Adrenal gland (tissue), 12 donors: ENCODE results near the gene MIPOL1. TPM values are rescaled to one million over a fixed set of nuclear protein-coding genes. Genes with fewer than 3 reads are reported as not detected.
"Not testable (repeated sequence)": the region's sequence is repeated elsewhere in the genome, so short reads cannot be mapped to it uniquely, and the experiment has no call there.

Experiments
- DNase-seq, 7 donors: peaks; one replicate each; pipeline ENCODE4 v3.0.0-alpha.2; 2019 to 2020
- H3K27ac ChIP-seq, 5 donors: fragments of 200-600 bp; sonication (generic) in 4 of 5; 1 replicate in 3 of 5; 2 replicates in 2 of 5; pipeline versions ENCODE4 v1.5.1 to v1.8.0; 2016 to 2020; ENCODE audit warnings: mild to moderate bottlenecking in 1 of 5
- H3K27me3 ChIP-seq: fragments of 200-600 bp; 2 replicates; pipeline ENCODE4 v1.8.0; 2021
- H3K36me3 ChIP-seq, 2 donors: fragments of 200-600 bp; replicated peaks in 1 of 2; 1 replicate in 1 of 2; 2 replicates in 1 of 2; pipeline versions ENCODE4 v1.5.1 to v1.8.0; 2018 to 2022
- H3K4me1 ChIP-seq, 2 donors: fragments of 200-600 bp; replicated peaks in 1 of 2; 1 replicate in 1 of 2; 2 replicates in 1 of 2; pipeline versions ENCODE4 v1.5.1 to v1.8.0; 2018 to 2021
- H3K4me3 ChIP-seq, 4 donors: fragments of 200-600 bp; sonication (generic) in 3 of 4; one replicate each; pipeline ENCODE4 v1.5.1; 2016 to 2018
- H3K9me3 ChIP-seq, 3 donors: fragments of 200-600 bp; sonication (generic) in 1 of 3; replicated peaks in 1 of 3; 1 replicate in 2 of 3; 2 replicates in 1 of 3; pipeline versions ENCODE4 v1.5.1 to v1.8.0; 2016 to 2021
- CTCF ChIP-seq, 6 experiments: fragments of 450-650 bp in 4 of 6; fragments of 200-600 bp in 2 of 6; sonication (generic) in 1 of 6; IDR thresholded peaks; 1 replicate in 5 of 6; 2 replicates in 1 of 6; pipeline versions ENCODE4 v1.5.1 to v1.8.0; 2016 to 2021; ENCODE audit warnings: antibody characterized with exemption in 6 of 6, mild to moderate bottlenecking in 2 of 6, moderate library complexity in 1 of 6
- POLR2A ChIP-seq, 2 donors: fragments of 450-650 bp; IDR thresholded peaks; one replicate each; pipeline ENCODE4 v1.6.1; 2017; ENCODE audit warnings: antibody characterized with exemption in 2 of 2, mild to moderate bottlenecking in 2 of 2, moderate library complexity in 1 of 2
- WGBS, 4 donors: extraction: QIAGEN DNeasy Blood & Tissue Kit in 2 of 4; methylation state at CpG; one replicate each; pipeline versions ENCODE4 v1.1.5 to v1.1.7; 2013 to 2017; 5-methylcytosine and 5-hydroxymethylcytosine counted together
- intact Hi-C, 2 donors: fragments of 100-400 bp; cut with DNase I; formaldehyde crosslinking; loops; one replicate each; pipeline versions ENCODE4 v1.14.1 to v1.15.0; 2022 to 2023
- polyA plus RNA-seq, 3 donors: library from polyadenylated mRNA; stranded (reverse); fragments of 200-250 nt in 2 of 3; fragments of 350-450 nt in 1 of 3; fragmentation: Illumina TruSeq in 1 of 3; extraction: RNeasy Lipid Tissue Mini Kit (QIAGEN cat#74804) in 1 of 3; gene quantifications; one replicate each; pipeline ENCODE4 v1.2.3, GENCODE V29; 2013 to 2014
- total RNA-seq, 9 donors: library from RNA; depleted of rRNA in 4 of 9; stranded (reverse); fragments of >200 nt in 4 of 9; fragments of 120-200 nt in 1 of 9; fragmentation: NEBNext Ultra II Directional in 1 of 9; extraction: Animal tissue kit (Norgen Biotek cat#: 25700) in 1 of 9; gene quantifications; one replicate each; pipeline versions ENCODE4 v1.1.0 to v1.2.4, GENCODE V29; 2013 to 2023
- donor health status: healthy with polysubstance abuse.
- donor health status: Bipolar disorder and iron deficiency.
- donor health status: DM: yes; HTN: yes; CAD: no.
- donor health status: DM: no; HTN: no; CAD: no.
- donor health status: DM: no; HTN: no; CAD: no.
- donor health status: DM: yes; HTN: yes; CAD: no.

MIPOL1 gene
- total and polyA plus RNA-seq, 12 donors: 2.6 to 19.1 (median 7.8) TPM

DNA sequence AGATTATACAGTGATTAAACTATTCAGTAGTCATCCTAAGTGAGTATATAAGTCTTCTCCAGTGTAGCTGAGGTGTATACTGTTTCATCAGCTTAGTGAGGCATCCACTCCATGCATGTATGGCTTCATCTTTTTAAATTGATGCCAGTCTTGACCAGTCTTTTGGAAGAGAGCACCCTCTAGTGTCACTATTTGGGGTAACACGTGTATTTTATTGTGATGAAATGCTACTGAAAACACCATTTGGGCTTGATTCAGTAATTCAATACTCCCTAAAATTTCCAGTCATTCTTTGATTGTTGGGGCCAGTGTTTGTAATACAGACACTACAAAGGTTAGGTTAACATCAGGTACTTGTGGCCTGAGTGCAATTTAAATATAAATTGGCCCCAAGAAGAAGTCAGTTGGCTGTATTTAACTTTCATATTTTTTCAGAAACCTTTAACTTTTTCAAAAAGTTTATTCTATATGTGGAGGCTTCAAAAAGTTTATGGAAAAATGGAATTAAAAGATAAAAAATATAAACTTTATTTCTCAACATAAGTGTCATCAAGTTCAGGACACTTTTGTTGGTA, 35.3 kb downstream of the MIPOL1 start:
- no peaks in the 10 kb centered on the region for H3K27me3 ChIP-seq
- WGBS, 4 donors: 0 to 7% (median 2%) methylated on average over 1 of the region's 1 CpG
- no peaks in the 10 kb centered on the region for H3K9me3 ChIP-seq
- no peak for DNase-seq
- H3K4me3 ChIP-seq: no peak overlapping the region
- TF ChIP-seq POLR2A (IDR thresholded peaks at IDR 0.05): no peak
- TF ChIP-seq CTCF (IDR thresholded peaks at IDR 0.05): peak; percentile 37 to 62 (median 48)
- no peak overlapping the region for H3K27ac ChIP-seq
- H3K4me1 ChIP-seq: no peaks in the 10 kb centered on the region
- intact Hi-C loops: no loop called here
- no peaks in the 10 kb centered on the region for H3K36me3 ChIP-seq

DNA sequence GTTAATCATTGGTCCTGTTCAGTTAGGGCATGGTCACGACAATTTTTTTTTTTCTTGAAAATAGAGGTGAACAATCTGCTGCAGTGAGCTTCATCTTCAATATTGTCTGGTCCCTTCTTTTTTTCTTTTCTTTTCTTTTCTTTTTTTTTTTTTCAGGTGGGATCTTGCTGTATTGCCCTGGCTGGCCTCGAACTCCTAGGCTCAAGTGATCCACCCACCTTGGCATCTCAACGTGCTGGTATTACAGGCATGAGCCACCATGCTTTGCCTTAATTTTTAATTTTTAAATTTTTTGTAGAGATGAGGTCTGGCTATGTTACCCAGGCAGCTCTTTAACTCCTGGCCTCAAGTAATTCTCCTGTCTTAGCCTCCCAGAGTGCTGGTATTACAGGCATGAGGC, 36.5 kb downstream of the MIPOL1 start:
- no peaks in the 10 kb centered on the region for H3K36me3 ChIP-seq
- H3K27me3 ChIP-seq: no peaks in the 10 kb centered on the region
- DNase-seq: no peak
- intact Hi-C loops: no loop called here
- no peak overlapping the region for H3K4me3 ChIP-seq
- 87 to 94% (median 92%) methylated on average over 3 of the region's 3 CpGs for WGBS, 4 donors
- H3K27ac ChIP-seq: no peak overlapping the region
- TF ChIP-seq POLR2A (IDR thresholded peaks at IDR 0.05) (no peak), CTCF (IDR thresholded peaks at IDR 0.05) (no peak)
- H3K9me3 ChIP-seq: no peaks in the 10 kb centered on the region
- H3K4me1 ChIP-seq: no peaks in the 10 kb centered on the region

DNA sequence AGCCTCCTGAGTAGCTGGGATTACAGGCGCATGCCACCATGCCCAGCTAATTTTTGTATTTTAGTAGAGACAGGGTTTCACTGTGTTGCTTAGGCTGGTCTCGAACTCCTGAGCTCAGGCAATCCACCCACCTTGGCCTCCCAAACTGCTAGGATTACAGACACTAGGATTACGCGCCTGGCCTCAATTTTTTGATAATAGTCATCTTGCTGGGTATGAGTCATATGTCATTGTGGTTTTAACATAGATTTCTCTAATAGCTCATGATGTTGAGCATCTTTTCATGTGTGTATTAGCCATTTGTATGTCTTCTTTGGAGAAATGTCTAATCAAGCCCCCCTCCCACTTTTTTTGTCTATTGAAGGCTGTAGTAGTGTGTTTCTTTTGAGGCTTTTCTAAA, 38.3 kb downstream of the MIPOL1 start:
- H3K4me1 ChIP-seq, intact Hi-C loops, H3K36me3 ChIP-seq, H3K9me3 ChIP-seq, H3K27ac ChIP-seq, H3K27me3 ChIP-seq, H3K4me3 ChIP-seq, DNase-seq: not testable (repeated sequence)
- WGBS, 4 donors: 94 to 97% (median 96%) methylated on average over 3 to 4 of the region's 4 CpGs

GRCh38 chr14:37237094-37237493, 39.4 kb downstream of the MIPOL1 start:
- no peak for DNase-seq
- intact Hi-C loops: no loop called here
- TF ChIP-seq CTCF (IDR thresholded peaks at IDR 0.05) (no peak), POLR2A (IDR thresholded peaks at IDR 0.05) (no peak)

GRCh38 chr14:37237735-37238200, 40.0 kb downstream of the MIPOL1 start:
- 62 to 68% (median 65%) methylated on average over 5 of the region's 5 CpGs for WGBS, 4 donors
- H3K27ac ChIP-seq: no peak overlapping the region
- H3K9me3 ChIP-seq: no peaks in the 10 kb centered on the region
- H3K4me1 ChIP-seq: no peaks in the 10 kb centered on the region
- TF ChIP-seq CTCF (IDR thresholded peaks at IDR 0.05): no peak
- no peak for TF ChIP-seq POLR2A (IDR thresholded peaks at IDR 0.05)
- intact Hi-C loops: no loop called here
- H3K36me3 ChIP-seq: no peaks in the 10 kb centered on the region
- peak in 1 of 7 donors; percentile 4 for DNase-seq
- no peaks in the 10 kb centered on the region for H3K27me3 ChIP-seq
- no peak overlapping the region for H3K4me3 ChIP-seq

More at GRCh38 chr14:37237094-37237493, 39.4 kb downstream of the MIPOL1 start:
- Histone ChIP-seq H3K4me3 (no peak overlapping the region), H3K4me1 (no peaks in the 10 kb centered on the region), H3K36me3 (no peaks in the 10 kb centered on the region), H3K27me3 (no peaks in the 10 kb centered on the region), H3K27ac (no peak overlapping the region), H3K9me3 (no peaks in the 10 kb centered on the region)
